IPS-15b (cell line): ENCODE data around the gene IL24.

ENCODE experiments used
- H3K27me3 ChIP-seq: one replicate; pipeline ENCODE4 v1.6.1; 2013; ENCODE audit warnings: low read length; ENCODE audit not compliant: control insufficient read depth, insufficient read depth
- H3K36me3 ChIP-seq: one replicate; pipeline ENCODE4 v1.6.1; 2013; ENCODE audit warnings: low read length; ENCODE audit not compliant: control insufficient read depth, insufficient read depth
- H3K4me1 ChIP-seq: one replicate; pipeline ENCODE4 v1.6.1; 2013; ENCODE audit warnings: mild to moderate bottlenecking, low read length; ENCODE audit not compliant: control insufficient read depth, insufficient read depth
- H3K4me3 ChIP-seq: one replicate; pipeline ENCODE4 v1.5.1; 2013; ENCODE audit warnings: low read depth, low read length
- H3K9ac ChIP-seq: one replicate; pipeline ENCODE4 v1.6.1; 2013; ENCODE audit warnings: low read depth, mild to moderate bottlenecking, low read length
- H3K9me3 ChIP-seq: one replicate; pipeline ENCODE4 v1.6.1; 2013; ENCODE audit warnings: mild to moderate bottlenecking, low read length; ENCODE audit not compliant: control insufficient read depth, insufficient read depth

The IL24 gene

DNA sequence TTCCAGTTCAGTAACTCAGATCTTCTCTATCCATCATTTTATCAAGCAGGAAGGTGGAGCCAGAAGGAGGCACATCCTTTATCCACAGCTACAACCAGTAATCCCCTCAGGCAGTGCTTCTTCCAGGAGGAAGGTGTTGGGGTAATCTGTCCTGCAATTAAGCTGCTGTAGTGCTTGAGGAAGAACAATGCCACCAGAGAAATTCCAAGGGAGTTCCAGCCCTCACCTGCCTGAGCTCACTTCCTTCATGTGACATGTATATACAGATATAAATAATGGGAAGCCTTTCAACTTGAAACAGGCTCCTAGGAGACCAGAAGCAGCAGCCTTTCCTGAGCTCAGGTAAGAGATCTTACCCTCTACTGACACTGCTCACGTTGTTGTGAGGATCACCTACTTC, 34.0 kb upstream of the IL24 start:
- H3K27me3 ChIP-seq, result peaks cover 6% of the 10 kb centered on the region

GRCh38 chr1:206864939-206865671, 32.1 kb upstream of the IL24 start, which contains the start of gene IL20:
Gene IL20, plus strand, starts transcription at chr1:206865623. Its CDS starts 230 bp downstream, at chr1:206865853.
- H3K4me3 ChIP-seq, result no peak within 1 kb of the TSS
- no peaks in the 10 kb centered on the region for H3K4me1 ChIP-seq
- peaks cover 6% of the 10 kb centered on the region for H3K27me3 ChIP-seq
- H3K36me3 ChIP-seq, result no peaks in the 10 kb centered on the region
- no peaks in the 10 kb centered on the region for H3K9me3 ChIP-seq
- H3K9ac ChIP-seq, result no peak within 1 kb of the TSS

More for the DNA sequence above, 34.0 kb upstream of the IL24 start:
- H3K9me3 ChIP-seq, result no peaks in the 10 kb centered on the region
- H3K9ac ChIP-seq, result no peak overlapping the region
- no peak overlapping the region for H3K4me3 ChIP-seq
- H3K4me1 ChIP-seq, result no peaks in the 10 kb centered on the region
- H3K36me3 ChIP-seq, result no peaks in the 10 kb centered on the region

- Histone ChIP-seq H3K4me3 (no peak overlapping the region), H3K9ac (no peak overlapping the region), H3K27me3 (peaks cover 6% of the 10 kb centered on the region), H3K4me1 (no peaks in the 10 kb centered on the region), H3K36me3 (no peaks in the 10 kb centered on the region), H3K9me3 (no peaks in the 10 kb centered on the region)
Observed at GRCh38 chr1:206866062-206866461, 31.2 kb upstream of the IL24 start.

DNA sequence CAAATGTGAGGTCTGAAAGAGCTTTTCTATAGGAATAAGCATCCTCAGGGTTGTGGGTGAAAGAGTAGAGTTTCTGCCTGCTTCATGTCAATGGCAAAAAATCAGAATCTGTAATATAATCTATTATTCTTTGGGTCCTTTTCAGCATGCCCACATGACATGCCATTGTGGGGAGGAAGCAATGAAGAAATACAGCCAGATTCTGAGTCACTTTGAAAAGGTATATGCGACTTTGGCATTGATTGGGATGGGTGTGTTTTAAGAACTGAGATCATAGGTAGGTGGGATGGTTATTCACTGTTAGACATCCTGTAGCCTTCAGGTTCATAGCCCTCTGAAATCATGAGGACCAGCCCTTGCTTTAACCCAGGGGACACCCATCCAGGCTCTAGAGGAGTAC, 30.0 kb upstream of the IL24 start:
- H3K4me1 ChIP-seq, result no peaks in the 10 kb centered on the region
- H3K36me3 ChIP-seq, result no peaks in the 10 kb centered on the region
- H3K9me3 ChIP-seq, result no peaks in the 10 kb centered on the region
- H3K9ac ChIP-seq, result no peak overlapping the region
- peaks cover 6% of the 10 kb centered on the region for H3K27me3 ChIP-seq
- no peak overlapping the region for H3K4me3 ChIP-seq

GRCh38 chr1:206867716-206868115, 29.5 kb upstream of the IL24 start:
- Histone ChIP-seq H3K36me3 (no peaks in the 10 kb centered on the region), H3K9ac (no peak overlapping the region), H3K4me1 (no peaks in the 10 kb centered on the region), H3K27me3 (peaks cover 6% of the 10 kb centered on the region), H3K4me3 (no peak overlapping the region), H3K9me3 (no peaks in the 10 kb centered on the region)

GRCh38 chr1:206868264-206868663, 29.0 kb upstream of the IL24 start:
- peaks cover 6% of the 10 kb centered on the region for H3K27me3 ChIP-seq
- no peaks in the 10 kb centered on the region for H3K9me3 ChIP-seq
- H3K9ac ChIP-seq, result no peak overlapping the region
- H3K36me3 ChIP-seq, result no peaks in the 10 kb centered on the region
- H3K4me3 ChIP-seq, result no peak overlapping the region
- H3K4me1 ChIP-seq, result no peaks in the 10 kb centered on the region

DNA sequence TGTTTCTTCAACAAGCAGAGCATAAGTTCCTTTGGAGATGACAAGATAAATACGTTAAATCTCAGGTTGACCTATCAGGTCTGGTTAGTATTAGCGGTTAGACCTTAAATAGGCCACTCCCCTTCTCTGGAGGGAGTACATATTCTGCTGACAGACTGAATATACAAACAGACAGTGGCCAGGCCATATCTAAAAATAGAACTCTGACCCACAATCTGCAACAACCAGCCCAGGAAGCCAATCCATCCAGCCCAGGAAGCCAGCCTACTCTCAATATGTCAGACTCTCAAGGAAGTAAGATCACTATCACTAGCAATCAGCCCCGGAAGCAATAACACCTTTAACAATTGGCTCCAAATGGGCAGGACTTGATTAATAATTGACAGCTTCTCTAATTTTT, 25.1 kb upstream of the IL24 start:
- Histone ChIP-seq H3K36me3 (no peaks in the 10 kb centered on the region), H3K4me1 (no peaks in the 10 kb centered on the region), H3K27me3 (peaks cover 2% of the 10 kb centered on the region), H3K9me3 (no peaks in the 10 kb centered on the region), H3K4me3 (no peak overlapping the region), H3K9ac (no peak overlapping the region)

GRCh38 chr1:206873603-206874188, 23.5 kb upstream of the IL24 start:
- Histone ChIP-seq H3K36me3 (no peaks in the 10 kb centered on the region), H3K9me3 (no peaks in the 10 kb centered on the region), H3K9ac (no peak overlapping the region), H3K4me3 (no peak overlapping the region), H3K4me1 (no peaks in the 10 kb centered on the region), H3K27me3 (no peaks in the 10 kb centered on the region)

DNA sequence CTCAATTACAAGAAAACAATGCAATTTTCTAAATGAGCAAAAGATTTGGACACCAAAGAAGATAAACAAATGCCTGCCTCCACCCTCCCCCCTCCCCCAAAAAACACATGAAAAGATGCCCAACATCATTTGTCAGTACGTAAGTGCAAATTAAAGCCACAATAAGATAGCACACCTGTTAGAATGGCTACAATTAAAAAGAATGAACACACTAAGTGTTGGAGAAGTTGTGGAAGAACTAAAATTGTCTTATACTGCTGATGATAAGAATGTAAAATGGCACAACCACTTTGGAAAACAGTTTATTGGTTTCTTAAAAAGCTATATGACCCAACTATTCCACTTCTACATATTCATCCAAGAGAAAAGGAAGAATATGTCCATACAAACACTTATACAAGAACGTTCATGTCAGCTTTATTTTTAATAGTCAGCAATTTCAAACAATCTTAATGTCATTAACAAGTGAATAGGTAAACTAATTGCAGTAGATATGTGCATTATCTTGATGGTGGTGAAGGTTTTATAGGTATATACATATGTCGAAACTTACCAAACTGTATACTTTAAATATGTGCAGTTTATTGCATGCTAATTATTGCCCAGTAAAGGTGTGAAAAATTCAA, 21.4 kb upstream of the IL24 start:
- H3K9ac ChIP-seq, result no peak overlapping the region
- H3K36me3 ChIP-seq, result no peaks in the 10 kb centered on the region
- H3K4me3 ChIP-seq, result no peak overlapping the region
- no peaks in the 10 kb centered on the region for H3K27me3 ChIP-seq
- no peaks in the 10 kb centered on the region for H3K9me3 ChIP-seq
- H3K4me1 ChIP-seq, result no peaks in the 10 kb centered on the region

GRCh38 chr1:206878456-206878855, 18.8 kb upstream of the IL24 start:
- H3K4me1 ChIP-seq, result no peaks in the 10 kb centered on the region
- H3K4me3 ChIP-seq, result no peak overlapping the region
- no peak overlapping the region for H3K9ac ChIP-seq
- no peaks in the 10 kb centered on the region for H3K27me3 ChIP-seq
- no peaks in the 10 kb centered on the region for H3K36me3 ChIP-seq
- no peaks in the 10 kb centered on the region for H3K9me3 ChIP-seq

GRCh38 chr1:206880314-206880713, 16.9 kb upstream of the IL24 start:
- Histone ChIP-seq H3K4me3 (no peak overlapping the region), H3K27me3 (no peaks in the 10 kb centered on the region), H3K36me3 (no peaks in the 10 kb centered on the region), H3K9ac (no peak overlapping the region), H3K4me1 (no peaks in the 10 kb centered on the region), H3K9me3 (no peaks in the 10 kb centered on the region)

DNA sequence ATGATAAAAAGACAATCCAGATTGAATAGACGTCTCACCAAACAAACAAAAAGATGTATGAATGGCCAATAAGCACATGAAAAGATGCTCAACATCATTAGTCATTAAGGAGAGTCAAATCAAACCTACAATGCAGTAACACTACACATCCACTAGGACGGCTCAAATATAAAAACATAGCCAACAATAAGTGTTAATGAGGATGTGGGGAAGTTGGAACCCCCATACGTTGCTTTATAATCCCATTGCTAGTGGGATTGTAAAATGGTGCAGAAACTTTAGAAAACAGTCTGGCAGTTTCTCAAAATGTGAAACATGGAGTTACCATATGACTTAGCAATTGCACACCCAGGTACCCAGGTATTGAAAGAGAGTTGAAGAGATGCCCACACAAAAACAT, 14.7 kb upstream of the IL24 start:
- no peaks in the 10 kb centered on the region for H3K27me3 ChIP-seq
- H3K9me3 ChIP-seq, result no peaks in the 10 kb centered on the region
- no peaks in the 10 kb centered on the region for H3K36me3 ChIP-seq
- H3K9ac ChIP-seq, result no peak overlapping the region
- H3K4me3 ChIP-seq, result no peak overlapping the region
- no peaks in the 10 kb centered on the region for H3K4me1 ChIP-seq
